B cell (primary cell): ENCODE data around the gene SERPINB7. TPM values are rescaled to one million over a fixed set of nuclear protein-coding genes. Genes with fewer than 3 reads are reported as not detected.

ENCODE experiments used
- ATAC-seq: fragments of 200-7000 bp; cut with Tn5 transposase; one replicate; pipeline ENCODE4 v1.10.0; 2021; ENCODE audit warnings: low read depth, mild to moderate bottlenecking, moderate number of reproducible peaks, moderate library complexity
- CTCF ChIA-PET: fragments of 350-600 bp; sonication (Branson Sonifier 250); formaldehyde crosslinking; loops from one replicate; lab custom pipeline; 2021; ENCODE audit warnings: antibody characterized with exemption, inconsistent platforms; lab: Charles Lee
- POLR2A ChIA-PET: fragments of 350-600 bp; sonication (Branson Sonifier 250); formaldehyde crosslinking; loops from one replicate; lab custom pipeline; 2021; ENCODE audit warnings: antibody characterized with exemption; lab: Charles Lee
- DNase-seq: peaks from one replicate; pipeline ENCODE4 v3.0.0; 2013
- H2AFZ ChIP-seq: 2 replicates; pipeline ENCODE4 v1.6.1; 2012; ENCODE audit warnings: mild to moderate bottlenecking, low read depth, low read length; ENCODE audit not compliant: insufficient read depth, poor library complexity, severe bottlenecking
- H3K27ac ChIP-seq, 2 donors: 1 replicate in 1 of 2; 2 replicates in 1 of 2; pipeline ENCODE4 v1.5.1; 2012 to 2013; ENCODE audit warnings: low read length in 2 of 2, mild to moderate bottlenecking in 2 of 2, moderate library complexity in 1 of 2
- H3K27me3 ChIP-seq, 4 experiments: fragments of 200-600 bp in 1 of 4; sonication (generic) in 1 of 4; replicated peaks in 1 of 4; 1 replicate in 2 of 4; 2 replicates in 2 of 4; pipeline versions ENCODE4 v1.6.1 to v1.7.0; 2013 to 2016; ENCODE audit warnings: low read length in 3 of 4, mild to moderate bottlenecking in 2 of 4, mixed read lengths in 1 of 4, moderate library complexity in 1 of 4; ENCODE audit not compliant: insufficient read depth in 4 of 4, control insufficient read depth in 3 of 4; ENCODE audit errors: control extremely low read depth in 1 of 4
- H3K36me3 ChIP-seq, 2 experiments: replicated peaks in 1 of 2; 1 replicate in 1 of 2; 2 replicates in 1 of 2; pipeline versions ENCODE4 v1.6.1 to v1.7.1; 2013; ENCODE audit warnings: low read length in 1 of 2; ENCODE audit not compliant: insufficient read depth in 2 of 2, control insufficient read depth in 1 of 2; ENCODE audit errors: control extremely low read depth in 1 of 2, extremely low read depth in 1 of 2
- H3K4me1 ChIP-seq, 2 donors: fragments of 200-600 bp in 1 of 2; sonication (generic) in 1 of 2; 1 replicate in 1 of 2; 2 replicates in 1 of 2; pipeline versions ENCODE4 v1.5.1 to v1.6.1; 2013 to 2017; ENCODE audit warnings: low read length in 2 of 2; ENCODE audit not compliant: control insufficient read depth in 2 of 2, insufficient read depth in 2 of 2
- H3K4me2 ChIP-seq: replicated peaks from 2 replicates; pipeline ENCODE3; 2012; ENCODE audit warnings: mild to moderate bottlenecking, low read depth, low read length; ENCODE audit not compliant: poor library complexity, severe bottlenecking
- H3K4me3 ChIP-seq, 5 experiments: fragments of 200-600 bp in 1 of 5; sonication (generic) in 1 of 5; 1 replicate in 3 of 5; 2 replicates in 2 of 5; pipeline versions ENCODE4 v1.5.1 to v1.7.0; 2011 to 2016; ENCODE audit warnings: low read length in 4 of 5, mild to moderate bottlenecking in 4 of 5, low read depth in 2 of 5, control low read depth in 1 of 5, moderate library complexity in 1 of 5; ENCODE audit not compliant: insufficient read depth in 1 of 5; ENCODE audit errors: control extremely low read depth in 1 of 5, extremely low read depth in 1 of 5
- H3K79me2 ChIP-seq: fragments of 200-600 bp; sonication (generic); one replicate; pipeline ENCODE4 v1.6.0; 2016; ENCODE audit warnings: low read length; ENCODE audit not compliant: control insufficient read depth, insufficient read depth
- H3K9ac ChIP-seq: fragments of 200-600 bp; sonication (generic); 2 replicates; pipeline ENCODE4 v1.6.1; 2017; ENCODE audit warnings: mild to moderate bottlenecking, low read length, moderate library complexity
- H3K9me3 ChIP-seq, 3 donors: one replicate each; pipeline versions ENCODE4 v1.6.1 to v1.7.1; 2013; ENCODE audit warnings: low read length in 2 of 3; ENCODE audit not compliant: control insufficient read depth in 2 of 3, insufficient read depth in 1 of 3; ENCODE audit errors: control extremely low read depth in 1 of 3
- H4K20me1 ChIP-seq: 2 replicates; pipeline ENCODE4 v1.6.0; 2012; ENCODE audit warnings: mild to moderate bottlenecking, low read length; ENCODE audit not compliant: insufficient read depth, control insufficient read depth, poor library complexity, severe bottlenecking
- H3K27ac Mint-ChIP-seq: one replicate; pipeline ENCODE4 v1.8.0; 2021; ENCODE audit warnings: mixed read lengths
- H3K27me3 Mint-ChIP-seq: one replicate; pipeline ENCODE4 v1.8.0; 2021; ENCODE audit warnings: mixed read lengths
- H3K4me1 Mint-ChIP-seq: one replicate; pipeline ENCODE4 v1.8.0; 2021; ENCODE audit warnings: mixed read lengths
- H3K4me3 Mint-ChIP-seq: one replicate; pipeline ENCODE4 v1.8.0; 2021; ENCODE audit warnings: mixed read lengths
- H3K9me3 Mint-ChIP-seq: one replicate; pipeline ENCODE4 v1.8.0; 2022; ENCODE audit warnings: mixed read lengths; ENCODE audit not compliant: insufficient read depth
- EZH2 ChIP-seq: IDR thresholded peaks from 2 replicates; pipeline ENCODE4 v1.6.1; 2012; ENCODE audit warnings: borderline replicate concordance, low read depth, mild to moderate bottlenecking, moderate library complexity, low read length; ENCODE audit not compliant: insufficient read depth, poor library complexity, severe bottlenecking
- WGBS: methylation state at CpG from one replicate; pipeline ENCODE4 v1.1.5; 2013; ENCODE audit warnings: missing lambda C conversion rate; ENCODE audit not compliant: insufficient coverage; 5-methylcytosine and 5-hydroxymethylcytosine counted together
- intact Hi-C: fragments of 100-400 bp; cut with micrococcal nuclease; formaldehyde crosslinking; loops from one replicate; pipeline ENCODE4 v1.10.0; 2022
- polyA plus RNA-seq: library from polyadenylated mRNA; depleted of rRNA; stranded (reverse); fragments of >200 nt; gene quantifications from 2 replicates; pipeline ENCODE4 v1.2.3, GENCODE V29; 2012
- total RNA-seq, 2 donors: library from RNA; stranded (reverse); fragments of 120-200 nt in 1 of 2; gene quantifications; 1 replicate in 1 of 2; 2 replicates in 1 of 2; pipeline versions ENCODE4 v1.2.3 to v1.2.4, GENCODE V29; 2013 to 2022
- TF ChIP-seq, protein P1 (sequence below): fragments of 200-600 bp; IDR thresholded peaks from one replicate; pipeline ENCODE4 v1.8.0; 2022; ENCODE audit warnings: antibody characterized with exemption, mild to moderate bottlenecking

Gene SERPINB7
- total and polyA plus RNA-seq, 2 donors (not counting 1 experiment from before 2014, with no cell fraction given), result not detected

DNA sequence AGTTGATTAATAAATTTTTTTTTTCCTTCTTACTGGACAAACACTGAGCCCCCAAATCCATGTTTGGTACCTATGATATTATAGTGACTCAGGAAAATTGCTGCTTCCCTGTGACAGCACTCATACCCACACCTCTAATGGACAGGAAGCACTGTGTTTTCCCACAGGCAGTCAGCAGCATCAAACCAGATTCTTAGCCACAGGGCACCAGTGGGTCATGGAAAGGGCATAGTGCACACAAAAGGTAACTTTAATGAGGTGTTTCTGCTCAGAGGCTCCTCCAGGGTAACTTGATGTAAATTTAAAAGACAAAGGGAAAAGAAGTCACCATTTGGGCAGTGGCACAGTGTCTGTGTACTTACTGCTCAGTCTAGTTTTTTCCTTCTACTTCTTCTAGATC lies 38.3 kb upstream of the SERPINB7 start:
- H3K4me3 Mint-ChIP-seq, result no peak overlapping the region
- H3K27me3 ChIP-seq, result no peaks in the 10 kb centered on the region
- H3K9me3 Mint-ChIP-seq, result peaks cover 3% of the 10 kb centered on the region
- ChIA-PET CTCF (no interaction called here), POLR2A (no interaction called here)
- H3K4me1 Mint-ChIP-seq, result no peaks in the 10 kb centered on the region
- H3K9ac ChIP-seq, result no peak overlapping the region
- ATAC-seq (no peak), DNase-seq (no peak)
- no peak overlapping the region for H2AFZ ChIP-seq
- no peak overlapping the region for H3K4me2 ChIP-seq
- no peak overlapping the region for H3K27ac ChIP-seq
- H3K27ac Mint-ChIP-seq, result no peak overlapping the region
- no peaks in the 10 kb centered on the region for H3K9me3 ChIP-seq
- H4K20me1 ChIP-seq, result no peaks in the 10 kb centered on the region
- intact Hi-C loops, result no loop called here
- H3K4me3 ChIP-seq, result no peak overlapping the region
- no peaks in the 10 kb centered on the region for H3K4me1 ChIP-seq
- H3K36me3 ChIP-seq, result no peaks in the 10 kb centered on the region
- H3K27me3 Mint-ChIP-seq, result no peaks in the 10 kb centered on the region
- TF ChIP-seq, protein P1, sequence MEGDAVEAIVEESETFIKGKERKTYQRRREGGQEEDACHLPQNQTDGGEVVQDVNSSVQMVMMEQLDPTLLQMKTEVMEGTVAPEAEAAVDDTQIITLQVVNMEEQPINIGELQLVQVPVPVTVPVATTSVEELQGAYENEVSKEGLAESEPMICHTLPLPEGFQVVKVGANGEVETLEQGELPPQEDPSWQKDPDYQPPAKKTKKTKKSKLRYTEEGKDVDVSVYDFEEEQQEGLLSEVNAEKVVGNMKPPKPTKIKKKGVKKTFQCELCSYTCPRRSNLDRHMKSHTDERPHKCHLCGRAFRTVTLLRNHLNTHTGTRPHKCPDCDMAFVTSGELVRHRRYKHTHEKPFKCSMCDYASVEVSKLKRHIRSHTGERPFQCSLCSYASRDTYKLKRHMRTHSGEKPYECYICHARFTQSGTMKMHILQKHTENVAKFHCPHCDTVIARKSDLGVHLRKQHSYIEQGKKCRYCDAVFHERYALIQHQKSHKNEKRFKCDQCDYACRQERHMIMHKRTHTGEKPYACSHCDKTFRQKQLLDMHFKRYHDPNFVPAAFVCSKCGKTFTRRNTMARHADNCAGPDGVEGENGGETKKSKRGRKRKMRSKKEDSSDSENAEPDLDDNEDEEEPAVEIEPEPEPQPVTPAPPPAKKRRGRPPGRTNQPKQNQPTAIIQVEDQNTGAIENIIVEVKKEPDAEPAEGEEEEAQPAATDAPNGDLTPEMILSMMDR, result no peak
- no peak for TF ChIP-seq EZH2
- no peaks in the 10 kb centered on the region for H3K79me2 ChIP-seq

DNA sequence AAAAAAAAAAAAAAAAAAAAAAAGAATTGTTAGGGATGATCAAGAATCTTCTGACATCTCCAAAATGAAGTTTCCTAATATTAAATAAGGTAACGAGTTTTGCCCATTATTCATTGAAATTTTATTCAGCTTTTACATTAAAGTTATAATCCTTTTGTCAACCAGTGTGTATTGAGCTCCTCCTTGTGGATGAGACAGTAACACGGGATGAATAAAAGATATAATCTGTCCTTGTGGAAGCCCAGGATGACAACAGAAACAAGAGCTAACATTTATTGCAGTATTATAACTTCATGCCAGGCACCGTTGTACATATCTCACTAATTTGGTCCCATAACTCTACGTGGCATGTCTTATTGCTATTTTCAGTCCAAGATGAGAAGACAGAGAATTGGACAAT lies 33.4 kb upstream of the SERPINB7 start:
- 100% methylated on average over 2 of the region's 4 CpGs for WGBS
- CTCF ChIA-PET, result interaction anchor here (0.6 kb wide), 1 partner anchor 17 kb away, joined by 3 read pairs; no protein-coding TSS in a partner anchor

More for the DNA sequence above, 33.4 kb upstream of the SERPINB7 start:
- no peak for ATAC-seq
- no peaks in the 10 kb centered on the region for H3K27me3 ChIP-seq
- Mint-ChIP-seq H3K27ac (no peak overlapping the region), H3K4me3 (no peak overlapping the region), H3K9me3 (no peaks in the 10 kb centered on the region), H3K27me3 (no peaks in the 10 kb centered on the region), H3K4me1 (no peaks in the 10 kb centered on the region)
- no peak for TF ChIP-seq EZH2
- TF ChIP-seq, protein P1, result no peak
- H3K79me2 ChIP-seq, result no peaks in the 10 kb centered on the region
- H3K36me3 ChIP-seq, result no peaks in the 10 kb centered on the region
- DNase-seq, result no peak
- no peak overlapping the region for H2AFZ ChIP-seq
- intact Hi-C loops, result no loop called here
- POLR2A ChIA-PET, result no interaction called here
- no peak overlapping the region for H3K4me2 ChIP-seq
- H3K9ac ChIP-seq, result no peak overlapping the region
- H3K4me3 ChIP-seq, result no peak overlapping the region
- H3K27ac ChIP-seq, result no peak overlapping the region
- no peaks in the 10 kb centered on the region for H3K4me1 ChIP-seq
- H4K20me1 ChIP-seq, result no peaks in the 10 kb centered on the region
- H3K9me3 ChIP-seq, result no peaks in the 10 kb centered on the region
